Vagina (tissue), 2 donors: ENCODE measurements around the gene SMPD2.

Experiments used
- POLR2A ChIP-seq, 2 donors: fragments of 450-650 bp; IDR thresholded peaks; one replicate each; pipeline ENCODE4 v1.6.1; 2017; ENCODE audit warnings: antibody characterized with exemption in 2 of 2, mild to moderate bottlenecking in 2 of 2, moderate library complexity in 2 of 2
- POLR2AphosphoS5 ChIP-seq, 2 donors: sonication (generic); formaldehyde crosslinking; IDR thresholded peaks; one replicate each; pipeline ENCODE4 v1.9.0; 2017; ENCODE audit warnings: antibody characterized with exemption in 2 of 2, mild to moderate bottlenecking in 2 of 2, low read depth in 1 of 2; ENCODE audit not compliant: insufficient read depth in 1 of 2
- TF ChIP-seq, protein P1 (sequence below), 3 experiments: fragments of 450-650 bp in 2 of 3; fragments of 200-600 bp in 1 of 3; sonication (generic) in 1 of 3; IDR thresholded peaks; one replicate each; pipeline ENCODE4 v1.5.1; 2017 to 2019; ENCODE audit warnings: antibody characterized with exemption in 3 of 3, mild to moderate bottlenecking in 2 of 3, moderate library complexity in 2 of 3

- TF ChIP-seq, protein P1, sequence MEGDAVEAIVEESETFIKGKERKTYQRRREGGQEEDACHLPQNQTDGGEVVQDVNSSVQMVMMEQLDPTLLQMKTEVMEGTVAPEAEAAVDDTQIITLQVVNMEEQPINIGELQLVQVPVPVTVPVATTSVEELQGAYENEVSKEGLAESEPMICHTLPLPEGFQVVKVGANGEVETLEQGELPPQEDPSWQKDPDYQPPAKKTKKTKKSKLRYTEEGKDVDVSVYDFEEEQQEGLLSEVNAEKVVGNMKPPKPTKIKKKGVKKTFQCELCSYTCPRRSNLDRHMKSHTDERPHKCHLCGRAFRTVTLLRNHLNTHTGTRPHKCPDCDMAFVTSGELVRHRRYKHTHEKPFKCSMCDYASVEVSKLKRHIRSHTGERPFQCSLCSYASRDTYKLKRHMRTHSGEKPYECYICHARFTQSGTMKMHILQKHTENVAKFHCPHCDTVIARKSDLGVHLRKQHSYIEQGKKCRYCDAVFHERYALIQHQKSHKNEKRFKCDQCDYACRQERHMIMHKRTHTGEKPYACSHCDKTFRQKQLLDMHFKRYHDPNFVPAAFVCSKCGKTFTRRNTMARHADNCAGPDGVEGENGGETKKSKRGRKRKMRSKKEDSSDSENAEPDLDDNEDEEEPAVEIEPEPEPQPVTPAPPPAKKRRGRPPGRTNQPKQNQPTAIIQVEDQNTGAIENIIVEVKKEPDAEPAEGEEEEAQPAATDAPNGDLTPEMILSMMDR (IDR thresholded peaks at IDR 0.05), result no peak
- TF ChIP-seq POLR2AphosphoS5 (IDR thresholded peaks at IDR 0.05; ENCODE audit: insufficient read depth in 1 of 2, low read depth in 1 of 2), result no peak
- TF ChIP-seq POLR2A (IDR thresholded peaks at IDR 0.05), result no peak
Observed at GRCh38 chr6:109393157-109393885, 47.2 kb upstream of the SMPD2 start.
